ENCODE results near the gene RBPJ.

Gene RBPJ

GRCh38 chr4:26467724-26468123 lies 146.9 kb downstream of the RBPJ start:
- Histone ChIP-seq H3K36me3 (ENCODE audit: control insufficient read depth, insufficient read depth, low read length) (no peaks in the 10 kb centered on the region), H3K4me1 (ENCODE audit: control insufficient read depth, low read depth, low read length) (no peaks in the 10 kb centered on the region), H2BK5ac (ENCODE audit: low read length) (no peak overlapping the region), H3K4me2 (ENCODE audit: low read length) (no peak overlapping the region), H3K79me2 (ENCODE audit: control insufficient read depth, insufficient read depth, low read length) (no peaks in the 10 kb centered on the region), H4K5ac (ENCODE audit: low read length) (no peak overlapping the region), H3K27me3 (ENCODE audit: insufficient read depth, low read length, poor library complexity) (no peaks in the 10 kb centered on the region), H4K8ac (ENCODE audit: low read depth, low read length) (no peak overlapping the region), H2BK15ac (replicated peaks; ENCODE audit: low read depth) (no peak overlapping the region), H3K9ac (ENCODE audit: low read length) (no peak overlapping the region), H2BK120ac (ENCODE audit: low read depth, low read length) (no peak overlapping the region), H3K23ac (ENCODE audit: low read length) (no peak overlapping the region), H3K27ac (ENCODE audit: low read depth, low read length) (no peak overlapping the region), H3K18ac (ENCODE audit: low read length) (no peak overlapping the region), H3K79me1 (ENCODE audit: low read length) (no peaks in the 10 kb centered on the region), H3K4ac (ENCODE audit: low read depth, low read length) (no peak overlapping the region), H3K4me3 (ENCODE audit: low read length) (no peak overlapping the region), H2AK5ac (ENCODE audit: low read length) (no peak overlapping the region), H3K56ac (ENCODE audit: low read length) (no peak overlapping the region)
- no peak for DNase-seq
- 96% methylated on average over 1 of the region's 1 CpG for WGBS (ENCODE audit: extremely low coverage, insufficient coverage, low lambda C conversion rate)

GRCh38 chr4:26468283-26468949 lies 147.6 kb downstream of the RBPJ start:
- no peak overlapping the region for H3K27ac ChIP-seq (ENCODE audit: low read depth, low read length)
- no peak for DNase-seq
- no peak overlapping the region for H3K4ac ChIP-seq (ENCODE audit: low read depth, low read length)
- no peak overlapping the region for H3K9ac ChIP-seq (ENCODE audit: low read length)
- WGBS (ENCODE audit: extremely low coverage, insufficient coverage, low lambda C conversion rate): no CpG with 5 or more reads among the region's 9 CpGs
- H2BK5ac ChIP-seq (ENCODE audit: low read length): no peak overlapping the region
- no peak overlapping the region for H3K18ac ChIP-seq (ENCODE audit: low read length)
- H4K8ac ChIP-seq (ENCODE audit: low read depth, low read length): no peak overlapping the region
- no peak overlapping the region for H2BK15ac ChIP-seq (replicated peaks; ENCODE audit: low read depth)
- no peak overlapping the region for H3K56ac ChIP-seq (ENCODE audit: low read length)
- no peaks in the 10 kb centered on the region for H3K79me1 ChIP-seq (ENCODE audit: low read length)
- no peak overlapping the region for H2AK5ac ChIP-seq (ENCODE audit: low read length)
- no peak overlapping the region for H3K4me2 ChIP-seq (ENCODE audit: low read length)
- H3K36me3 ChIP-seq (ENCODE audit: control insufficient read depth, insufficient read depth, low read length): no peaks in the 10 kb centered on the region
- no peaks in the 10 kb centered on the region for H3K4me1 ChIP-seq (ENCODE audit: control insufficient read depth, low read depth, low read length)
- H3K23ac ChIP-seq (ENCODE audit: low read length): no peak overlapping the region
- H2BK120ac ChIP-seq (ENCODE audit: low read depth, low read length): no peak overlapping the region
- H4K5ac ChIP-seq (ENCODE audit: low read length): no peak overlapping the region
- no peaks in the 10 kb centered on the region for H3K79me2 ChIP-seq (ENCODE audit: control insufficient read depth, insufficient read depth, low read length)
- no peak overlapping the region for H3K4me3 ChIP-seq (ENCODE audit: low read length)
- H3K27me3 ChIP-seq (ENCODE audit: insufficient read depth, low read length, poor library complexity): no peaks in the 10 kb centered on the region

GRCh38 chr4:26468977-26469376 lies 148.2 kb downstream of the RBPJ start:
- no peak overlapping the region for H2AK5ac ChIP-seq (ENCODE audit: low read length)
- no peak overlapping the region for H4K5ac ChIP-seq (ENCODE audit: low read length)
- no peaks in the 10 kb centered on the region for H3K36me3 ChIP-seq (ENCODE audit: control insufficient read depth, insufficient read depth, low read length)
- H3K56ac ChIP-seq (ENCODE audit: low read length): no peak overlapping the region
- H3K23ac ChIP-seq (ENCODE audit: low read length): no peak overlapping the region
- no peak overlapping the region for H3K27ac ChIP-seq (ENCODE audit: low read depth, low read length)
- DNase-seq: no peak
- no peak overlapping the region for H3K4ac ChIP-seq (ENCODE audit: low read depth, low read length)
- H3K4me1 ChIP-seq (ENCODE audit: control insufficient read depth, low read depth, low read length): no peaks in the 10 kb centered on the region
- no CpG with 5 or more reads among the region's 4 CpGs for WGBS (ENCODE audit: extremely low coverage, insufficient coverage, low lambda C conversion rate)
- H4K8ac ChIP-seq (ENCODE audit: low read depth, low read length): no peak overlapping the region
- H3K4me3 ChIP-seq (ENCODE audit: low read length): no peak overlapping the region
- H3K79me1 ChIP-seq (ENCODE audit: low read length): no peaks in the 10 kb centered on the region
- no peak overlapping the region for H2BK120ac ChIP-seq (ENCODE audit: low read depth, low read length)
- H3K9ac ChIP-seq (ENCODE audit: low read length): no peak overlapping the region
- no peak overlapping the region for H3K18ac ChIP-seq (ENCODE audit: low read length)
- no peak overlapping the region for H2BK5ac ChIP-seq (ENCODE audit: low read length)
- H3K4me2 ChIP-seq (ENCODE audit: low read length): no peak overlapping the region
- H3K27me3 ChIP-seq (ENCODE audit: insufficient read depth, low read length, poor library complexity): no peaks in the 10 kb centered on the region
- no peaks in the 10 kb centered on the region for H3K79me2 ChIP-seq (ENCODE audit: control insufficient read depth, insufficient read depth, low read length)
- H2BK15ac ChIP-seq (replicated peaks; ENCODE audit: low read depth): no peak overlapping the region

- H2BK5ac ChIP-seq (ENCODE audit: low read length): no peak overlapping the region
- no peak overlapping the region for H3K4ac ChIP-seq (ENCODE audit: low read depth, low read length)
- no peak overlapping the region for H3K9ac ChIP-seq (ENCODE audit: low read length)
- no peak overlapping the region for H3K18ac ChIP-seq (ENCODE audit: low read length)
- H3K27me3 ChIP-seq (ENCODE audit: insufficient read depth, low read length, poor library complexity): no peaks in the 10 kb centered on the region
- no peak overlapping the region for H4K5ac ChIP-seq (ENCODE audit: low read length)
- H2BK120ac ChIP-seq (ENCODE audit: low read depth, low read length): no peak overlapping the region
- H3K79me1 ChIP-seq (ENCODE audit: low read length): no peaks in the 10 kb centered on the region
- H2AK5ac ChIP-seq (ENCODE audit: low read length): no peak overlapping the region
- no peaks in the 10 kb centered on the region for H3K4me1 ChIP-seq (ENCODE audit: control insufficient read depth, low read depth, low read length)
- no peak overlapping the region for H3K56ac ChIP-seq (ENCODE audit: low read length)
- no peak overlapping the region for H3K4me2 ChIP-seq (ENCODE audit: low read length)
- no peak overlapping the region for H3K23ac ChIP-seq (ENCODE audit: low read length)
- no peak overlapping the region for H2BK15ac ChIP-seq (replicated peaks; ENCODE audit: low read depth)
- H3K79me2 ChIP-seq (ENCODE audit: control insufficient read depth, insufficient read depth, low read length): no peaks in the 10 kb centered on the region
- no peak overlapping the region for H3K4me3 ChIP-seq (ENCODE audit: low read length)
- no peak overlapping the region for H4K8ac ChIP-seq (ENCODE audit: low read depth, low read length)
- no CpG with 5 or more reads among the region's 1 CpG for WGBS (ENCODE audit: extremely low coverage, insufficient coverage, low lambda C conversion rate)
- H3K36me3 ChIP-seq (ENCODE audit: control insufficient read depth, insufficient read depth, low read length): no peaks in the 10 kb centered on the region
- DNase-seq: no peak
- H3K27ac ChIP-seq (ENCODE audit: low read depth, low read length): no peak overlapping the region
Observed at GRCh38 chr4:26471890-26472289, 151.1 kb downstream of the RBPJ start.

GRCh38 chr4:26473893-26474292 lies 153.1 kb downstream of the RBPJ start:
- H3K4me2 ChIP-seq (ENCODE audit: low read length): no peak overlapping the region
- no peak overlapping the region for H3K9ac ChIP-seq (ENCODE audit: low read length)
- H3K56ac ChIP-seq (ENCODE audit: low read length): no peak overlapping the region
- no peak overlapping the region for H4K5ac ChIP-seq (ENCODE audit: low read length)
- H3K4me1 ChIP-seq (ENCODE audit: control insufficient read depth, low read depth, low read length): no peaks in the 10 kb centered on the region
- no peak overlapping the region for H4K8ac ChIP-seq (ENCODE audit: low read depth, low read length)
- H3K4me3 ChIP-seq (ENCODE audit: low read length): no peak overlapping the region
- no peak overlapping the region for H2AK5ac ChIP-seq (ENCODE audit: low read length)
- no peaks in the 10 kb centered on the region for H3K36me3 ChIP-seq (ENCODE audit: control insufficient read depth, insufficient read depth, low read length)
- H2BK120ac ChIP-seq (ENCODE audit: low read depth, low read length): no peak overlapping the region
- H3K79me1 ChIP-seq (ENCODE audit: low read length): no peaks in the 10 kb centered on the region
- no peak for DNase-seq
- H3K79me2 ChIP-seq (ENCODE audit: control insufficient read depth, insufficient read depth, low read length): no peaks in the 10 kb centered on the region
- no peak overlapping the region for H3K23ac ChIP-seq (ENCODE audit: low read length)
- no peak overlapping the region for H3K18ac ChIP-seq (ENCODE audit: low read length)
- no peak overlapping the region for H3K4ac ChIP-seq (ENCODE audit: low read depth, low read length)
- no peaks in the 10 kb centered on the region for H3K27me3 ChIP-seq (ENCODE audit: insufficient read depth, low read length, poor library complexity)
- no peak overlapping the region for H2BK15ac ChIP-seq (replicated peaks; ENCODE audit: low read depth)
- no peak overlapping the region for H3K27ac ChIP-seq (ENCODE audit: low read depth, low read length)
- no peak overlapping the region for H2BK5ac ChIP-seq (ENCODE audit: low read length)
- whole genome bisulfite sequencing (ENCODE audit: extremely low coverage, insufficient coverage, low lambda C conversion rate): no CpG with 5 or more reads among the region's 8 CpGs

GRCh38 chr4:26474551-26474950 lies 153.7 kb downstream of the RBPJ start:
- Histone ChIP-seq H3K79me1 (ENCODE audit: low read length) (no peaks in the 10 kb centered on the region), H3K36me3 (ENCODE audit: control insufficient read depth, insufficient read depth, low read length) (no peaks in the 10 kb centered on the region), H4K5ac (ENCODE audit: low read length) (no peak overlapping the region), H3K4me1 (ENCODE audit: control insufficient read depth, low read depth, low read length) (no peaks in the 10 kb centered on the region), H3K18ac (ENCODE audit: low read length) (no peak overlapping the region), H2AK5ac (ENCODE audit: low read length) (no peak overlapping the region), H3K56ac (ENCODE audit: low read length) (no peak overlapping the region), H3K9ac (ENCODE audit: low read length) (no peak overlapping the region), H3K4me2 (ENCODE audit: low read length) (no peak overlapping the region), H3K4me3 (ENCODE audit: low read length) (no peak overlapping the region), H3K79me2 (ENCODE audit: control insufficient read depth, insufficient read depth, low read length) (no peaks in the 10 kb centered on the region), H2BK120ac (ENCODE audit: low read depth, low read length) (no peak overlapping the region), H3K23ac (ENCODE audit: low read length) (no peak overlapping the region), H3K27me3 (ENCODE audit: insufficient read depth, low read length, poor library complexity) (no peaks in the 10 kb centered on the region), H2BK15ac (replicated peaks; ENCODE audit: low read depth) (no peak overlapping the region), H3K4ac (ENCODE audit: low read depth, low read length) (no peak overlapping the region), H4K8ac (ENCODE audit: low read depth, low read length) (no peak overlapping the region), H2BK5ac (ENCODE audit: low read length) (no peak overlapping the region), H3K27ac (ENCODE audit: low read depth, low read length) (no peak overlapping the region)
- WGBS (ENCODE audit: extremely low coverage, insufficient coverage, low lambda C conversion rate): no CpG with 5 or more reads among the region's 3 CpGs
- no peak for DNase-seq
